NOMO-1 (cell line): ENCODE measurements around the gene VWA2.

Experiments used
- DNase-seq, 2 experiments: peaks; one replicate each; lab custom pipeline; 2025; ENCODE audit not compliant: unreplicated experiment in 2 of 2; lab: John Stamatoyannopoulos, UW

VWA2 gene

DNA sequence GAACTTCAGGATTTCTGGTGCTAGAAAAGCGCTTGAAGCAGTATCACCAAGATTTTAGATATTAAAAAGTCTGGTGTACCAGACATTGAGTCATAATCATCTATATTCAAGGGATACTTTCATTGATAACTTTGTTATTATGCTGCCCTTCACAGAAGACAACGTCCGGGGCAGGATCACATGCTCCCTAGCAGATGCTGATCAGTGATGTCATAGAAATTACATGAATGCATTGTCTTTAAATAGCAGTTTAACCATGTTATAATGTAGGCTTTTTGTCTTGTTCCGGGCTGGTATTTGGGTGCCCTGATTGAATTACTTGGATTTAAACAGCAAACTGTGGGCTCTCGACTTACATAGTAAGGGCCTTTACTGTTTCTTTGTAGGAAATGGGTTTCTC lies 54.0 kb downstream of the VWA2 start:
- no peak for DNase-seq

DNA sequence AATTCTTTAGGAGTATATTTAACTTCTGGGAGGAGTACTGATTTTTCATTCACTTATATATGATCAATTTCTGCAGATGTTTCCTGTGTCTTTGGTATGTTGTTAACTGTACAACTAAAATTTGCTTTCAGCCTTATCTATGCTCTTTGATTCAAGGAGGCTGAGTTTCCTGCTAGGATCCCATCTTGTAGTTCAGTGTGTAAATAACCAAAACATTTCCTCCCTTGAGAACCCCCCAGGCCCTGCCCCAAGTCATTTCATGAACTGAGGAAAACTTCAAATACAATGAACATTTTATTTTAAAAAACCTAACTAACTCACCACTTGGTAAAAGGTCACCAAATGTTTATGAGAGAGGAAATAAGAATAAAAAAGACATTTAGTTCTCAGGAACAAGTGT lies 55.5 kb downstream of the VWA2 start:
- no peak for DNase-seq

DNA sequence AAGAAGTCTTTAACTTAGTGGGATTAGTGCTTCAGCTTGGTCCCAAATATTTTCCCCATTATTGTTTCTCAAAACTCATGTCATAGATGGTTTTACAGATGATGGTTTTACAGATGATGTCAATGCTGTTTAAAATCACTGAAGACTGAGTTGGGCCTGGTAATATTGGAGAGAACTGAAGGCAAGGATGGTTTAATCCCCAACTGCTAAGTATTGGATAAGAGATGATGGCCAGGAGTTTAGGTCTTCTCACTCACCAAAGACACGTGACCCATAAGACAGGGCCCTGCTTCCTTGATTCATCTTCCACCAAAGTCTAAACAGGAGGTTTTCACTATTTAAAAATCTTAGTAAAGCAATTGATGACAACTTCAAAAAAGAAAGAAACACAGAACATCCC lies 56.3 kb downstream of the VWA2 start:
- no peak for DNase-seq

- no peak for DNase-seq
These were observed 58.2 kb downstream of the VWA2 start for GRCh38 chr10:114297136-114297705.

GRCh38 chr10:114300036-114300645 lies 61.1 kb downstream of the VWA2 start:
- DNase-seq: no peak

DNA sequence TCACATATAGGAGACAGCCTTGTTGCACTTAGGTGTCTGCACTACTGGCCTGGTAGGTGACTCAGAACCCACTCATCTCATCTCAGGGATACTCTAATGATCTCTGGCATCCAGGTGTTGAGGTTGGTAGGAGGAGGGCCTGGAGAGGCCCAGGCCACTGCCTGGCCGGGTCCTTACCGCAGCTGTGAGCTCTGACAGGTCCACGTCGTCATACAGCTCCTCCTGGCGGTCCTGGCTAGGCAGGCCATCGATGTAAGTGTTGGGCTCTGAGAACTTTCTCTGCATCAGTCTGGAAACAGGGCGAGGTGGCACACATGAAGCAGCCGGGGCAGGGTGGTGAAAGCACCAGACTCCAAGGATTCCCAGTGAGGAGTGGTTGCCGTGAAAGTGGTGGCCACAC lies 62.1 kb downstream of the VWA2 start:
- DNase-seq: no peak

- no peak for DNase-seq
These were observed 63.1 kb downstream of the VWA2 start for GRCh38 chr10:114301951-114302710.

DNA sequence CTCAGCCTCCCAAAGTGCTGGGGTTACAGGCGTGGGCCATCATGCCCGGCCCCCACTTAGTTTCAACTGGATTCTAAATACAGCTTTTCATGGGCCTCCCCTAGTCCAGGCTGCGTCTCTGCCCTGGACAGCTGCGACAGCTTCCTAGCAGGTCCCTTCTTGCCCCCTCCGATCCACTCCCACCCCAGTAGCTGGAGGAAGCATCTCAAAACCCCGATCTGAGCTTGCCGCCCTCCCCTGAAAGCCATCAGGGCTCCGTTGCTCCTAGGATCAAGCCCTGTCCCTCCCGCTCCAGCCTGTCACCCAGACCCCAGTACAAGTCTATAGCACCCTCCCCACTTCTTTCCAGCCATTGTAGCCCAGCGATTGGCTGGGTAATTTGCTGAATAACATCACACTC lies 64.5 kb downstream of the VWA2 start:
- DNase-seq: no peak

DNA sequence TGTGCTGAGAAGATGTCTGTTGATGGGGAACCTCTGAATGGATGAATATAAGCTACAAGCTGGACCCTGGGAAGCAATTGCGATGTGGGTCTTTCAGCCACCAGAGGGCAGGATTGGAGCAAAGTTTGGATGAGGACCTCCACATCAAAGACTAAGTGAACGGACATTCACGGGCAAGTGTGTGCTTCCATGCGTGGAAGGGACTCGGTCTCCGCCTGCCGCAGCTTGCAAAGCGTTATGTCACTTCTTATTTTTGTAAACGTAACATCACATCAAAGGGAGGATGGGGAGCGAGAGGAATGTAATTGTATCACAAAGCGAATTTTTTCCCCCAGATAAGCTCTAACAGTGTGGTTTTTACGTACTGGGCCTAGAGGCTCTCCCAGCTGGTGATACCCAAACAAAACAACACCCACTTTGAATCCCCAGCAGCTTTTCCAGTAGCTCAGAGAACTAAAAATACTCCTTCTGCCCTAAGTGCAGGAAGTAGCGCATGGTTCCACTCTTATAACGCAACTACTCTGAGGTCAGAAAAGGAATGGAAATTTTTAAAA lies 65.0 kb downstream of the VWA2 start:
- peak; percentile 48 to 78 for DNase-seq

DNA sequence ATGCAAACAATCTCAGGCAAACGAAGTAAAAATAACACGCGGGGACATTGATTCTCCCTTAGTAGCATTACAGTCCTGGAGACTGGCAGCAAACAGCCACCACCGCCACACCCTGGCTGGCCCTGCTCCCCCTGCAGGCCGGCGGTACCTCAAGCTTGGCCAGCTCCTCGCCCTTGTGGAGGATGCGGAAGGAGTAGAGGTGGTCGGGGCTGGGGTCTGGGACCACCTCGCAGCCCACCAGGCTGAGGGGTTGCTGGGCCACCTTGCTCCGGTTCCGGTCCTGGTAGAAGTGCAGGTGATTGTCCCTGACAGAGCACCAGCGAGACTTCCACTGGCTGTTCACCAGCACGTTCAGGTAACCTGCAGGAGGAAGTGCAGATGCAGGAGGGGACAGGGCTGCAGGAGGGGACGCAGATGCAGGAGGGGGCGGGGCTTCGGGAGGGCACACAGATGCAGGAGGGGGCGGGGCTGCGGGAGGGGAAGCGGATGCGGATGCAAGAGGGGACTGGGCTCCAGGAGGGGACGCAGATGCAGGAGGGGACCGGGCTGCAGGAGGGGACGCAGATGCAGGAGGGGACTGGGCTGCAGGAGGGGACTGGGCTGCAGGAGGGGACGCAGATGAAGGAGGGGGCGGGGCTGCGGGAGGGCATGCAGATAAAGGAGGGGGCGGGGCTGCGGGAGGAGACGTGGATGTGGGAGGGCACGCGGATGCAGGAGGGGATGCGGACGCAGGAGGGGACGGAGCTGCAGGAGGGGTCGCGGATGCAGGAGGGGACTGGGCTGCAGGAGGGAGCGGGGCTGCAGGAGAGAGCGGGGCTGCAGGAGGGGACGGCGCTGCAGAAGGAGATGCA lies 65.7 kb downstream of the VWA2 start:
- peak; percentile 46 to 49 for DNase-seq

- no peak for DNase-seq
These were observed 66.5 kb downstream of the VWA2 start for GRCh38 chr10:114305521-114305925.

DNA sequence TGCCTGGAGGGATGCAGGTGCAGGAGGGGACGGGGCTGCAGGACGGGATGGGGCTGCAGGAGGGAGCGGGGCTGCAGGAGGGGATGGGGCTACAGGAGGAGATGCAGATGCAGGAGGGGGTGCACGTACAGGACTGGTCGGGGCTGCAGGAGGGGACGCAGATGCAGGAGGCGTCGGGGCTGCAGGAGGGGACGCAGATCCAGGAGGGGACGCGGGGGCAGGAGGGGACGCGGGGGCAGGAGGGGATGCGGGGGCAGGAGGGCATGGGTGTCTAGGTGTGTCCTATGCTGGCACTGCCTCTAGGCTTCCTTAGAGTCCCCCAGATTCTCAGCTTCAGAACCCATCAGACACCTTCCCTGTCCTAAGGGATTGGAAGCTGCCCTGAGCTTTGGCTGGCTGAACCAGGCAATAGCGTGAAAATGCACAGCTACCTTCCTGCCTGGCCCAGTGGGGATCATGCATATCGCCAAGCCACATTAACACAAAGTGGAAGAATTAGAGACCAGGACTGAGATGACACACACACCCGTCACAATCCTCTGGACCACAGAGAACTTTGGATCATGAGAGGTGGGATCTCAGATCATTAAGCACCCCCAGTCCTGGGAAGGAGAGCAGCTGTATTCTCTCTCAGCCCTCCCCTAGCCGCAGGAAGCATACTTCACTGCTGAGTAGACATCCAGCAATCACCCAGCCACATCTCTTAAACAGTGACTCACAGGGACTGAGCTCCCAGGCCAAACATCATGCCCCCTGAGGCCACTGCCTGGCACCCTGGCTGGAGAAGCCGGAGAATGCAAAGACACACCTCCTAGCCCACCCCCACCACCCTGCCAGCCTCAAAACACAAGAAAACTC lies 67.3 kb downstream of the VWA2 start:
- DNase-seq: no peak

DNA sequence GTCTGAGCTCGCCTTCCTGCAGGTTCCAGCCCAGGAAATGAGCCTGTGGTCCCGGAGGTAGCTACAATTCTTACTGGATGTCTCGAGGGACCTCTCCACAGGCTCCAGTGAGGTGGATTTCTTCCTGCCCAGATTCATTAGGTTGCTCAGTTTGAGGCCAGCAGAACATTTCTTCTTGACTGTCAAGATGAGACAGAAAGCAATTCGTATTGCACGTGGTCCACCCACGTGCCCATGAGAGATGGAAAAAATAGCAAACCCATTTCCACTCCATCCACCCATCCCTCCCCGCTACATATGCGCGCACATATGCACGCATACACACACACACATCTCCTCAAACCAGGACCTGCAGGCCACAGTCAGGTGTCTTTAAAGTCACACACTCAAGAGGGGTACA lies 68.7 kb downstream of the VWA2 start:
- no peak for DNase-seq

- DNase-seq: no peak
These were observed 69.7 kb downstream of the VWA2 start for GRCh38 chr10:114308531-114309363.

DNA sequence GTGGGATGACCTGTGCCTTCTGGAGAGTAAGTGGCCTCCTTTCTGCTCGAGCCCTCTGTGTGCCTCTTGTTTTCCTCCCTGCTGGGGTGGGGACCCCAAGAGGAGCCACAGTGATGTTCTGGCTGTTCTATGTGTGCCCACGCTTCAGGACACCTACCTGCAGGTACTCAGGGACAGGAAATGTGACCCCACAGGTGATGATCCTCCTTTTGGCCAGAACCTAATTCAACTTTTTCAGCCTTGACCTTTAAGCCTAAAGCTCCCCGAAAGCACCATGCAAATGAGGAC lies 70.3 kb downstream of the VWA2 start:
- DNase-seq: no peak

- DNase-seq: no peak
These were observed 71.3 kb downstream of the VWA2 start for GRCh38 chr10:114310346-114310745.

GRCh38 chr10:114311023-114311422 lies 72.0 kb downstream of the VWA2 start:
- no peak for DNase-seq

GRCh38 chr10:114311496-114312209 lies 72.6 kb downstream of the VWA2 start:
- DNase-seq: no peak

DNA sequence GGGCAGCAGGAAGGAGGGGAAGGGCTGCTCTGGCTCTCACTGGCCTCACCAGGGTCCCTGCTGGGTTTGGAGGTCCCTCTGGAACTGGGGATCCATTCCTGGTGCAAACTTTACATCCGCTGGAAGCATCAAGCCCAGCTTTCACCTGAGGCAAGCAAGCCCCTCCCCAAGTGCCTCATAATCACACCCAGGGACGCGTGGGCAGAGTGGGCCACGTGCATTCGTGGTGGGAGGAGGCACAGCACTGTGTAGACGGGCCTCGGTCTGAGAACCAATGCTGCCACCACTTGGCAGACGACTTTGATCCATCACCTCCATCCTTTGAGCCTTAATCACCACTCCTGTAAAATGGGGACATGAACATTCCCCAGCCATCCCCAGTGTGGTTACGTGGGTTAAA lies 74.1 kb downstream of the VWA2 start:
- DNase-seq: no peak
